Hematopoietic multipotent progenitor cell (in vitro differentiated cells): ENCODE data around the gene CFAP97D1. TPM values are rescaled to one million over a fixed set of nuclear protein-coding genes. Genes with fewer than 3 reads are reported as not detected.

Source experiments
- DNase-seq, 3 donors: peaks; one replicate each; pipeline ENCODE4 v3.0.0-alpha.2; 2011 to 2015; ENCODE audit warnings: low read depth in 2 of 3, low spot score in 2 of 3
- total RNA-seq: library from RNA; depleted of rRNA; stranded (reverse); fragments of >200 nt; gene quantifications from one replicate; pipeline ENCODE4 v1.2.3, GENCODE V29; 2012

CFAP97D1 gene
- total RNA-seq, 1 donor, result under 0.01 TPM

- DNase-seq, result no peak
These were observed 43.3 kb downstream of the CFAP97D1 start for GRCh38 chr17:43823350-43824084.

- DNase-seq, result no peak
These were observed 45.3 kb downstream of the CFAP97D1 start for GRCh38 chr17:43825567-43825966.

- no peak for DNase-seq
These were observed 46.0 kb downstream of the CFAP97D1 start for GRCh38 chr17:43826206-43826605.

GRCh38 chr17:43827596-43827995 is 47.4 kb downstream of the CFAP97D1 start:
- DNase-seq, result no peak

GRCh38 chr17:43829738-43830137 is 49.5 kb downstream of the CFAP97D1 start:
- DNase-seq, result no peak

- DNase-seq, result no peak
These were observed 50.4 kb downstream of the CFAP97D1 start for GRCh38 chr17:43830510-43831140.

- DNase-seq, result no peak
These were observed 51.4 kb downstream of the CFAP97D1 start for GRCh38 chr17:43831633-43832032.

GRCh38 chr17:43832168-43832975 is 52.1 kb downstream of the CFAP97D1 start:
- peak in 2 of 3 donors; percentile 14 to 15 for DNase-seq

- DNase-seq, result peak in 2 of 3 donors; percentile 55 to 59
These were observed 53.0 kb downstream of the CFAP97D1 start, which contains the start of gene MPP3 for GRCh38 chr17:43832976-43833829. Gene MPP3, minus strand, starts transcription at chr17:43833146. Its CDS starts 1,240 bp downstream, at chr17:43831906.

GRCh38 chr17:43834106-43834505 is 53.9 kb downstream of the CFAP97D1 start:
- no peak for DNase-seq

Other genes starting within 250 kb of the CFAP97D1 start
- under 0.01 TPM for gene ETV4, start 234.1 kb upstream of the CFAP97D1 start, total RNA-seq
- not detected for gene MEOX1, start 118.5 kb upstream of the CFAP97D1 start, total RNA-seq
- not detected for gene SOST, start 21.6 kb upstream of the CFAP97D1 start, total RNA-seq
- gene DUSP3, start 1.5 kb upstream of the CFAP97D1 start, total RNA-seq, result 78.6 TPM
- gene MPP3, start 52.7 kb downstream of the CFAP97D1 start, total RNA-seq, result 1.9 TPM
- under 0.01 TPM for gene CD300LG, start 66.7 kb downstream of the CFAP97D1 start, total RNA-seq
- gene MPP2, start 127.1 kb downstream of the CFAP97D1 start, total RNA-seq, result 0.81 TPM
- gene PPY, start 162.0 kb downstream of the CFAP97D1 start, total RNA-seq, result 0.27 TPM
- gene PYY, start 173.5 kb downstream of the CFAP97D1 start, total RNA-seq, result not detected
- under 0.01 TPM for gene NAGS, start 224.2 kb downstream of the CFAP97D1 start, total RNA-seq
- 141 TPM for gene TMEM101, start 234.5 kb downstream of the CFAP97D1 start, total RNA-seq